LNCAP (cell line): Measurements from ENCODE around the gene CDPF1.

Experiments
- CTCF ChIP-seq: fragments of 450-650 bp; IDR thresholded peaks from 2 replicates; pipeline ENCODE4 v1.5.1; 2017; ENCODE audit warnings: mild to moderate bottlenecking

Gene CDPF1

GRCh38 chr22:46234969-46235368 is 15.1 kb downstream of the CDPF1 start:
- TF ChIP-seq CTCF, result no peak

DNA sequence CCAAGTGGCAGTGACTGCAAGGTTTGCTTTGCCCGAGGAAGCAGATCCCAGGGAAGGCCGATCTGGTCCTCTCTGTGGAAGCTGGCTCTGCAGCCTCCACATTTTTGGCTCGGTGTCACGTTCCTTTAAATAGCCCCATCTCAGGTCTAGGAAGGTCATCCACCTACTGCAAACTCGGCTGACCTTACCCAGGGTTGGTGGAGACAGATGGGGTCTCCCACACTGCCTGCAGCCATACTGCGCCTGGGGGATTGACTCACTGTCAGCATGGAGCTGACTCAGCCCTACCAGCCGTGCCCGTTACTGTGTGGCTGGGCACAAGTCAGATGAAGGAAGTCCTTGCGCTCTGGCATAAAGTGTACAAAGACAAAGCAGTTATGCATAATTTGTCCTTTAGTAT is 16.9 kb downstream of the CDPF1 start:
- TF ChIP-seq CTCF, result no peak

- no peak for TF ChIP-seq CTCF
These were observed 19.7 kb downstream of the CDPF1 start for GRCh38 chr22:46230262-46230901.

DNA sequence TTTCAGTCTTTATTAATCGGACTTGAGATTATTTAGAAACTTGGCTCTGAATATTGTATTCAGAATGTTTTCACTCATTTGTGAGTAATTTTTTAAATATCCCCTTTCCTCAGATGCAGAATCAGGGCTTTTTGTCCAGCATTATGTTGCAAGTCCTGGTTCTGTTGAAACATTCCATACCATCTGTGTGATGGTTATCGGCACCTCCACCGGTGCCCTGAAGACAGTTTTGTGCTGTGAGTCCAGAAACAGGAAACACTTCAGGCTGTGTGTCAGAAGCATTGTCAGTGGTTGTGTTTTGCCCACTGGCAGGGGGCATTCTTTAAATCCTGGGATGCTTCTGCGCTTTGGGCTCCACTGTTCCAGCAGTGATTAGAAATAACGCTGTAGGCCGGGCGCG is 20.4 kb downstream of the CDPF1 start:
- TF ChIP-seq CTCF, result no peak

- no peak for TF ChIP-seq CTCF
These were observed 23.5 kb downstream of the CDPF1 start for GRCh38 chr22:46226577-46226976.

DNA sequence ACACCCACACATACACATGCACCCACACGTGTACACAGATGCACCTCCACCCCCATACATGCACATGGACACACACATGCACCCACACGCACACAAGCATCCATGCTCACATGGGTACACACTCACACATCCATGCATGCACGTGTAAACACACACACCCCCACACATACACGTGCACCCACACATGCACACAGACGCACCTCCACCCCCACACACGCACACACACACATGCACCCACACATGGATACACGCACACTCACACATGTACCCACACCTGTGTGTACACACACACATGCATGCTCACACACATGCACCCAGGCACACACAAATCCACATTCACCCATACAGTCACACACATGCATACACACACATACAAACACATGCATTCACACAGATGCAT is 24.5 kb downstream of the CDPF1 start:
- TF ChIP-seq CTCF, result no peak

DNA sequence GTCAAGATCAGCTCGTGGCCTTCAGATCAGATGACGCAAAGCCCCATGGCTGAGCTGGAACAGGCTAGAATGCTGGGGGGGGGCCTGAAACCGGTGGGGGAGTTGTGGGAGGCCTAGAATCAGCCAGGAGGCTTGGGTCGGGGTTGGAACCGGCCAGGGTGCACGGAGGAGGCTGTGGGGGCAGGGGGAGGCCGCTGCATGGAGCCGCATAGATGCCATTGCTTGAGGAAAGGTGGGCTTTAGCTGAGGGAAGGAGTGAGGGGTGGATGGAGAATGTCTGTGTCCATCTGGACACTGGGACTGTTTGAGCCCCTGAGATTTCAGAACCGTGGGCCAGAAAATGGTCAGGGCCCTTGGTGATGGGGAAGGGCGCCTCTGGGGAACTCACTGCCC is 25.2 kb downstream of the CDPF1 start:
- no peak for TF ChIP-seq CTCF
